ENCODE data around the gene SUPT4H1.

SUPT4H1 gene

GRCh38 chr17:58321571-58322525 is 30.2 kb downstream of the SUPT4H1 start:
- Histone ChIP-seq H3K4me3 (ENCODE audit: low read length) (no peak overlapping the region), H3K27ac (ENCODE audit: low read length) (no peak overlapping the region), H3K79me2 (ENCODE audit: low read length) (no peaks in the 10 kb centered on the region), H3K9ac (ENCODE audit: low read length) (no peak overlapping the region), H3K36me3 (replicated peaks; ENCODE audit: low read depth, low read length) (no peaks in the 10 kb centered on the region), H2AFZ (ENCODE audit: low read depth, low read length) (no peak overlapping the region), H3K27me3 (ENCODE audit: low read depth, low read length) (no peaks in the 10 kb centered on the region), H3K9me3 (ENCODE audit: insufficient read depth, low read length) (no peaks in the 10 kb centered on the region), H3K4me2 (ENCODE audit: low read length) (no peak overlapping the region), H4K20me1 (ENCODE audit: insufficient read depth, low read length) (no peaks in the 10 kb centered on the region; the same call in 1 of the 2 replicates), H3K4me1 (ENCODE audit: low read length) (peaks cover 9% of the 10 kb centered on the region)
- TF ChIP-seq EZH2phosphoT487 (IDR thresholded peaks at IDR 0.05; ENCODE audit: low read depth), result no peak
- TF ChIP-seq CTCF (IDR thresholded peaks at IDR 0.05; ENCODE audit: low read depth, low read length), result no peak

GRCh38 chr17:58320570-58321323 is 31.3 kb downstream of the SUPT4H1 start:
- H2AFZ ChIP-seq (ENCODE audit: low read depth, low read length), result no peak overlapping the region
- no peaks in the 10 kb centered on the region for H3K27me3 ChIP-seq (ENCODE audit: low read depth, low read length)
- no peaks in the 10 kb centered on the region for H3K9me3 ChIP-seq (ENCODE audit: insufficient read depth, low read length)
- no peak overlapping the region for H3K27ac ChIP-seq (ENCODE audit: low read length)
- H3K4me2 ChIP-seq (ENCODE audit: low read length), result no peak overlapping the region
- no peaks in the 10 kb centered on the region for H3K79me2 ChIP-seq (ENCODE audit: low read length)
- no peaks in the 10 kb centered on the region for H3K36me3 ChIP-seq (replicated peaks; ENCODE audit: low read depth, low read length)
- no peaks in the 10 kb centered on the region; the same call in 1 of the 2 replicates for H4K20me1 ChIP-seq (ENCODE audit: insufficient read depth, low read length)
- TF ChIP-seq CTCF (IDR thresholded peaks at IDR 0.05; ENCODE audit: low read depth, low read length), result no peak
- no peak overlapping the region for H3K9ac ChIP-seq (ENCODE audit: low read length)
- H3K4me3 ChIP-seq (ENCODE audit: low read length), result no peak overlapping the region
- H3K4me1 ChIP-seq (ENCODE audit: low read length), result peaks cover 9% of the 10 kb centered on the region

- no peaks in the 10 kb centered on the region for H3K9me3 ChIP-seq (ENCODE audit: insufficient read depth, low read length)
- no peak overlapping the region for H3K27ac ChIP-seq (ENCODE audit: low read length)
- peaks cover 9% of the 10 kb centered on the region for H3K4me1 ChIP-seq (ENCODE audit: low read length)
- no peaks in the 10 kb centered on the region for H3K36me3 ChIP-seq (replicated peaks; ENCODE audit: low read depth, low read length)
- H3K79me2 ChIP-seq (ENCODE audit: low read length), result no peaks in the 10 kb centered on the region
- H3K9ac ChIP-seq (ENCODE audit: low read length), result no peak overlapping the region
- H2AFZ ChIP-seq (ENCODE audit: low read depth, low read length), result no peak overlapping the region
- no peaks in the 10 kb centered on the region for H3K27me3 ChIP-seq (ENCODE audit: low read depth, low read length)
- H3K4me2 ChIP-seq (ENCODE audit: low read length), result no peak overlapping the region
- no peaks in the 10 kb centered on the region for H4K20me1 ChIP-seq (ENCODE audit: insufficient read depth, low read length)
- TF ChIP-seq EZH2phosphoT487 (IDR thresholded peaks at IDR 0.05; ENCODE audit: low read depth), result no peak
- TF ChIP-seq CTCF (IDR thresholded peaks at IDR 0.05; ENCODE audit: low read depth, low read length), result no peak
- no peak overlapping the region for H3K4me3 ChIP-seq (ENCODE audit: low read length)
These were observed 31.8 kb downstream of the SUPT4H1 start for GRCh38 chr17:58320163-58320558.

Measured in OCI-LY3 (cell line).